Tibial nerve (tissue), 4 donors: ENCODE data around the gene DUSP19.

Experiments
- CTCF ChIP-seq, 5 experiments: fragments of 200-600 bp in 3 of 5; fragments of 450-650 bp in 2 of 5; sonication (generic) in 3 of 5; IDR thresholded peaks; one replicate each; pipeline ENCODE4 v1.5.1; 2016 to 2019; ENCODE audit warnings: antibody characterized with exemption in 5 of 5, mild to moderate bottlenecking in 3 of 5, moderate library complexity in 2 of 5
- EP300 ChIP-seq, 2 donors: sonication (generic); formaldehyde crosslinking; IDR thresholded peaks; one replicate each; pipeline ENCODE4 v1.6.1; 2017; ENCODE audit warnings: antibody characterized with exemption in 2 of 2, mild to moderate bottlenecking in 1 of 2
- POLR2A ChIP-seq, 2 donors: fragments of 450-650 bp; IDR thresholded peaks; one replicate each; pipeline ENCODE4 v1.6.1; 2017; ENCODE audit warnings: antibody characterized with exemption in 2 of 2, mild to moderate bottlenecking in 2 of 2, moderate library complexity in 2 of 2

DNA sequence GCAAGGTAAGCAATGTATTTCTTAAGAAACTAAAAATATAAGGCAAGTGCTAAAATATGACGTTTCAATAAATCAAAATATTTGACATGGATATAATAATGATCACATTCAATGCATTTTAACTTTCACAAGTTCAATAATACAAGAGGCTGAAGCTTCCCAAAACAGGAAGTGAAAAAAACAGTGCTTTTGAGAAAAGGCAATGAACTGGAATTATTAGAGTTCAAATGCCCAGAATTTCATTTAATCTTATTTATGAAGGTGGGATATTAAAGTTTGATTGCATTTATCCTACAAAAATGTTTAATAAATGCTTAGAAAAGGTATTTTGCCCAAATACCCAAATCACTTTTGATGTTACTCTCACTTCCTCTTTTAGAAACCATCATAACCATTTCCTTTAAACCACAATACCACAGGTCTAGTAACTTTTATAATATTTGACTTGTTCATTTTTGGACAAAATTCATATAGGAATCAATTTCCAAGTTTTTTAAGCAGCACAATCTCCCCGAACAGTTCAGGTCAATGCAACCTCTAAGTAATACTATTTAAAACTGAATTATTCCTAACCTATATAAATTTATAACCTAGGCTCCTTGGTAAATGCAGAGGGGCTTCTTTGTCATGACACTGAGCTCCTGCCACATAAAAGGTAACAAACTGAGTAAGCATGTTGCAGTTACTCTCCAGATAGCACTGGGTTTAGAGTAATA is 42.4 kb upstream of the DUSP19 start:
- TF ChIP-seq CTCF (IDR thresholded peaks at IDR 0.05) (no peak), POLR2A (IDR thresholded peaks at IDR 0.05) (no peak), EP300 (IDR thresholded peaks at IDR 0.05) (no peak)
